Panc1 (cell line): Measurements from ENCODE around the gene DLGAP1.

Experiments used
- CTCF ChIP-seq: fragments of 450-650 bp; IDR thresholded peaks from 2 replicates; pipeline ENCODE4 v1.5.1; 2017; ENCODE audit warnings: mild to moderate bottlenecking
- POLR2AphosphoS5 ChIP-seq: IDR thresholded peaks from 2 replicates; pipeline ENCODE4 v1.6.1; 2012; ENCODE audit warnings: mild to moderate bottlenecking, low read depth, low read length, moderate library complexity
- SIN3A ChIP-seq: IDR thresholded peaks from 2 replicates; pipeline ENCODE4 v1.6.1; 2012; ENCODE audit warnings: low read depth, mild to moderate bottlenecking, low read length, moderate library complexity, borderline replicate concordance; ENCODE audit not compliant: insufficient read depth
- TCF7L2 ChIP-seq: IDR thresholded peaks from 2 replicates; pipeline ENCODE4 v1.6.1; 2011; ENCODE audit warnings: mild to moderate bottlenecking, low read depth, low read length, inconsistent platforms
- TF ChIP-seq, protein P1 (sequence below), 2 experiments: IDR thresholded peaks; 2 replicates each; pipeline ENCODE4 v1.6.1; 2011 to 2012; ENCODE audit warnings: low read depth in 2 of 2, control low read depth in 1 of 2, low read length in 1 of 2, mild to moderate bottlenecking in 1 of 2, moderate library complexity in 1 of 2; ENCODE audit not compliant: insufficient read depth in 1 of 2

DNA sequence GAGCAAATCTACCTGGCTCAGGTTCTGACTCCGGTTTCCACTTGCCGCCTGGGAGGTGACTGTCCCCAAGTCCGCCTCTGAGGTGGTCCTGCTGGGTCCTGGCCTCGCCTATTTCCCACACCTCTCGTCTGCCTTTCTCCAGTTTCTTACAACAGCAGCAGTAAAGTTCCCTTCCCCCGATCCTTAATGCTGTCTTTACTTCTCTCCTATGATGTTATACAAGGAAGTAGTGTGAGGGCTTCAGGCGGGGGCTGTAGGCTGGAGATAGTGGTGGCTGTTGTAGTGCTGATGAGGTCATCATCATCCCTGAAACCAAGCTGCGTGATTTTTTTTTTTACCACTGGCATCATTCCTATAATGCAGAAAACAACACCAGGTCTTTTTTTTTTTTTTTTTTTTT lies 986.3 kb downstream of the DLGAP1 start:
- TF ChIP-seq CTCF (no peak), POLR2AphosphoS5 (no peak), TCF7L2 (no peak), SIN3A (no peak)
- TF ChIP-seq, protein P1, sequence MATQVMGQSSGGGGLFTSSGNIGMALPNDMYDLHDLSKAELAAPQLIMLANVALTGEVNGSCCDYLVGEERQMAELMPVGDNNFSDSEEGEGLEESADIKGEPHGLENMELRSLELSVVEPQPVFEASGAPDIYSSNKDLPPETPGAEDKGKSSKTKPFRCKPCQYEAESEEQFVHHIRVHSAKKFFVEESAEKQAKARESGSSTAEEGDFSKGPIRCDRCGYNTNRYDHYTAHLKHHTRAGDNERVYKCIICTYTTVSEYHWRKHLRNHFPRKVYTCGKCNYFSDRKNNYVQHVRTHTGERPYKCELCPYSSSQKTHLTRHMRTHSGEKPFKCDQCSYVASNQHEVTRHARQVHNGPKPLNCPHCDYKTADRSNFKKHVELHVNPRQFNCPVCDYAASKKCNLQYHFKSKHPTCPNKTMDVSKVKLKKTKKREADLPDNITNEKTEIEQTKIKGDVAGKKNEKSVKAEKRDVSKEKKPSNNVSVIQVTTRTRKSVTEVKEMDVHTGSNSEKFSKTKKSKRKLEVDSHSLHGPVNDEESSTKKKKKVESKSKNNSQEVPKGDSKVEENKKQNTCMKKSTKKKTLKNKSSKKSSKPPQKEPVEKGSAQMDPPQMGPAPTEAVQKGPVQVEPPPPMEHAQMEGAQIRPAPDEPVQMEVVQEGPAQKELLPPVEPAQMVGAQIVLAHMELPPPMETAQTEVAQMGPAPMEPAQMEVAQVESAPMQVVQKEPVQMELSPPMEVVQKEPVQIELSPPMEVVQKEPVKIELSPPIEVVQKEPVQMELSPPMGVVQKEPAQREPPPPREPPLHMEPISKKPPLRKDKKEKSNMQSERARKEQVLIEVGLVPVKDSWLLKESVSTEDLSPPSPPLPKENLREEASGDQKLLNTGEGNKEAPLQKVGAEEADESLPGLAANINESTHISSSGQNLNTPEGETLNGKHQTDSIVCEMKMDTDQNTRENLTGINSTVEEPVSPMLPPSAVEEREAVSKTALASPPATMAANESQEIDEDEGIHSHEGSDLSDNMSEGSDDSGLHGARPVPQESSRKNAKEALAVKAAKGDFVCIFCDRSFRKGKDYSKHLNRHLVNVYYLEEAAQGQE (IDR thresholded peaks at IDR 0.05; ENCODE audit: insufficient read depth in 1 of 2, low read depth in 2 of 2, low read length in 1 of 2): no peak
